Esophagus mucosa (tissue), 1 donor: ENCODE results near the gene SERPINB3. TPM values are rescaled to one million over a fixed set of nuclear protein-coding genes. Genes with fewer than 3 reads are reported as not detected.
"Not testable (repeated sequence)": the region's sequence is repeated elsewhere in the genome, so short reads cannot be mapped to it uniquely, and the experiment has no call there.

Experiments
- ATAC-seq: fragments of 200-7000 bp; cut with Tn5 transposase; one replicate; pipeline ENCODE4 v1.9.1; 2020
- total RNA-seq: library from RNA; stranded (reverse); gene quantifications from one replicate; pipeline ENCODE4 v1.2.4, GENCODE V29; 2023
- donor health status: DM: yes; HTN: yes; CAD: no.

Gene SERPINB3
- total RNA-seq, 1 donor from 2014 or later, result 879 TPM

DNA sequence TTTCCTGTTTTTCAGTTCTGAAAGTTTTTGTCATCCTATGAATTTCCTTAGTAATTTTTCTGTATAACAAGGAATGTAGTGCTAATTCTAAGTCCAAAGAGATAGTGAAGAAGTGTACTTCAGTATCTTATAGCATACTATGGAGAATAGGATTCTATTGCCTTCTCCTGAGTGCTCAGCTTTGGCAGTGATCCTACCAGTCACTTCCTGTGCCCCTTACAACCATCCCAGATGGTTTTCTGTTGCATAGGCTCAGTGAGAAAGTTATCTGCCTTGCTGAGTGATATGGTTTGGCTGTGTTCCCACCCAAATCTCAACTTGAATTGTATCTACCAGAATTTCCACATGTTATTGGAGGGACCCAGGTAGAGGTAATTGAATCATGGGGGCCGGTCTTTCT, 17.0 kb downstream of the SERPINB3 start:
- ATAC-seq, result not testable (repeated sequence)

DNA sequence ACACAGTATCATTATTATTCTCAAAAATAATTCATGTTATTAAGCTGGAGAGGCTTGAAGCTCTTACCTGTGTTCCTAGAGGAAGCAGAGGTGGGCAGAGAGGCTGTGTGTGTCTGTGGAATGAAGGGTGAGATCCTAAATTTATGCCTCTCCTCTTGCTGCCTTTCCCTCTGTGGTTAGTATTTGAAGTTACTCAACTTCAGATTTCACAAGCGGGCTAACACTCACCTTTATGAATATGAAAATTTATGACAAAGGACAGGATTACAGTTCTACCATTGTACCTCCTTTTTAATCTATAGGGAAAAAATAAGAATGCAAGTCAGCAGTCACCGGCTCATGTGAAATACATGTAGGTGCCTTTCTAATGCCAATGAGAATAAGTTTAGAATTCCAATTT, 17.6 kb downstream of the SERPINB3 start, which contains the start of gene SERPINB4:
Gene SERPINB4 (minus strand): TSS at position 115 of the 400 bp plus-strand sequence. CDS start 679 bp downstream, outside the sequence.
- peak; percentile 81 for ATAC-seq

DNA sequence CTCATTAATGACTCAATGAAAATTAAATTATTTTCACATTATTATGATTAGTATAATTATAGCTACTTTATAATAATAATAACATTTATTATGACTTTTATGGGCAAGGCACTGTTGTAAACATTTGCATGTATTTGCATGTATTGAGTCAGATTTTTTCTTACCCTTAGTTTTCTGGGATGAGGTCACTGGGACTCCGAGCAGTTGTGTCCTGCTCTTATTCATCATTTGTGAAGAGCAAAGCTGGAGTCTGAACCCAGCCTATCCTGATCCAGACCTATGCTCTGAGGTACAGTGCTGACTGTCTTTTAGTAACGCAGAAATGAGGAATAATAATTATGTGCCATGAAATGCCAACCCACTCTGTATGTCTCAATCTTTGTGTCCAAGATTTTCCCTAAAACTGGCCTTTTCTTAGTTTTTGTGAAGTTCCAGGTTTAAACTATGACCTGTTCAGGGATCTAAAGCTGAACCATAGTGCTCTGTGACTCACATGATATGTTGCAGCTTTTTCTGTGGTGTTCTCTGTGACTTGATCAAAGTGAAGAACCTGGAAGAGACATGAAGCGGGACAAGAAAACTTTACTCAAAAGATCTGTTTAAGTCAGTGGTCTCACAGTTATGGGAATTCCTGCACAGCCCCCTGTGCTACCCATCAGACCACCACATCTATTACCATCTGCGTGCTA, 18.9 kb downstream of the SERPINB3 start:
- peak; percentile 70 for ATAC-seq

DNA sequence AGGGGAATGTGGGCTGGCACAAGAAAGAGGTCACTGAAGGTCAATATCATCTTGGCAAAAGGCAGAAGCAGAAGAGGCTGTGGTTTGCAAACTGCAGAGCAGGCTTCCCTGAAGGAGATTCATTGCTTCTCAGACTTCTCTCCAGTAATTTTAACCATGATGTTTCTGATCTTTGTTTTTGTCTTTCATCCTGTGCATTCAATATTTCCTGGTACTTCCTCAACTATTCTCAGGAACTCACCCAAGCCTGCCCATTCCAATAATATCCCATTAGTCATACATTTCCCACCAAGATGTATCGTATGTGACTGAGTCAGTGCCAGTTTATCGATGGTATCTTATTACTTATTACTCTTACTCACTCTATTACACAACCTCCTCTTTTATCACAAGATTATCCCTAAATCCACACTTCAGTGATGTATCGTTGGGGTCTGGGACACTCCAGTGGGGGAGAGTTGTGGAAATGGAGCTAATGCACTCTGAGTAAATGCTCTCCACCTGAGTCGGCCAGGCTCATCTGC, 20.5 kb downstream of the SERPINB3 start:
- not testable (repeated sequence) for ATAC-seq

DNA sequence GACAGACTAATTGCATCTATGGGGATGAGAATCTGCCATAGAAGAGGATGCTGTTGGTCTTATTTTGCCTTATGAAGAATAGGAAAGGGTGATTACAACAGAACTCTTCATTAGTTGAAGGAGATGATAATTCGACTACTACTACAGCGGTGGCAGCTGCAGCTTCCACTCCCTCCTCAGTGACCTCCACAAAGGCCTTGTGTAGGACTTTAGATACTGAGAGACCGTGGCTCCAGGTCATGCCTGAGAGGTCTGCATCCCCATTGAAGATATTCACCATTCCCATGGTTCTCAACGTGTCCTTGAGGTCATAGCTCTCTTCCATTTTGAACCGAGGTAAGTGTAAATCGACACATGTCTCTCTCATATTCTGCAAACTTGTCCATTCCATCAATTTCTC, 24.0 kb downstream of the SERPINB3 start:
- ATAC-seq, result no peak

DNA sequence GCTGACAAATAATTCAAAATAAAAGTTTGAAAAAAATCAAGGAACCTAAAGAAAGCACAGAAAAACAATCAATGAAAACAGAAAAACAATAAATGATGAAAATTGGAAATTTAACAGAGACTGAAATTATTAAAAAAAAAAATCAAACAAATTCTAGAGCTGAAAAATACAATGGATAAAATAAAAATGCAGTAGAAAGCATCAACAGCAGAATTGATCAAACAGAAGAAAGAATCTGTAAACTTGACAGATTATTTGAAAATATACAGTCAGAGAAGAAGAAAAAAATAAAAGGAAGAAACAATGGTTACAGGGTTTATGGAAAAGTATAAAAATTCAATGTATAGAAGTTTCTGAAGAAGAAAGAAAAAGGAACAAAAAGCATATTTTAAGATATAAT, 33.9 kb downstream of the SERPINB3 start:
- no peak for ATAC-seq

DNA sequence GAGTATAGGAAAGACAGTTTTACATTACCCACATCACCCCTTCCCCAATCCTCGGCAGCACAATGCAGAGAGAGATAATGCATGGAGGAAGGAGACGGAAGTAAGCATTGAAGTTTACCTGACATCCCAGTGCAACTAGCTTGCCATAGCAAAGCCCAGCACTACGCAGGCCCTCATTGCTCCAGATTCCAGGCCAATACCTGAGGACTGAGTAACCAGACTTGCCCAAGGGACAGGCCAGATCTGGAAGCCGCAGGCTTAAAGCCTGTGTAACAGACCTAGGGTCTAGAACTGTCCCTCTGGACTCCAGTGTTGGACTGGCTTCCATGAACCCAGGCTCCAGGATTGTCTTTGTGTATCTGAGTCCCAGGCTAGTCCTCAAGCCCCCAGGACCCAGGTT, 35.3 kb downstream of the SERPINB3 start:
- no peak for ATAC-seq

DNA sequence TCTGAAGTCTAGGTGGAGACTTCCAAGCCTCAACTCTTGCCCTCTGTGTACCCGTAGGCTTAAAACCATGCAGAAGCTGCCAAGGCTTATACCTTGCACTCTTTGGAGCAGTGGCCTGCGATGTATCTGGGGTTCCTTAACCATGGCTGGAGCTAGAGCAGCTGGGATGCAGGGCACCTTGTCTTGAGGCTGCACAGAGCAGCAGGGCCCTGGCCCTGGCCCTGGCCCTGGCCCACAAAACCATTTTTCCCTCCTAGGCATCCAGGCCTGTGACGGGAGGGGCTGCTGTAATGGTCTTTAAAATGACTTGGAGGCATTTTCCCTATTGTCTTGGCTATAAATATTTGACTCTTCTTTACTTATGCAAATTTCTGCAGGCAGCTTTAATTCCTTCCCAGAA, 36.8 kb downstream of the SERPINB3 start:
- ATAC-seq, result no peak

DNA sequence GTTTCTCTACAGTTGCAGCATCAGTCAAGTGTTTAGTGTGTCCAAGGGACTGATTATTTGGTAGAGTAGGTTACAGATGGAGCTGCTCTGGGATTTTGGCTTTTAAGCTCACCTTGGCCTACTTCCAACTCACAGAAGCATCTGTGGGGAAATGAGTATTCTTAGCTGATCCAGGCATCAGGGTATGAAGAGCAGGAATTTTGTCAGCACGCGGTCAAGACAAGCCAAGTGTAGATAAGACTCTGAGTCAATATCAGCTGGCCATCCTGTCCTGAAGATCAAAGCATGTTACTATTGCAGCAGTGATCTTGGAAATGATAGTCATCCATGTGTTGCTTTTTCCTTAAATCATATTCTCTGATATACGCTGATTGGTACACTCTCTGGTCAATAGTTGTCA, 42.0 kb downstream of the SERPINB3 start:
- no peak for ATAC-seq

DNA sequence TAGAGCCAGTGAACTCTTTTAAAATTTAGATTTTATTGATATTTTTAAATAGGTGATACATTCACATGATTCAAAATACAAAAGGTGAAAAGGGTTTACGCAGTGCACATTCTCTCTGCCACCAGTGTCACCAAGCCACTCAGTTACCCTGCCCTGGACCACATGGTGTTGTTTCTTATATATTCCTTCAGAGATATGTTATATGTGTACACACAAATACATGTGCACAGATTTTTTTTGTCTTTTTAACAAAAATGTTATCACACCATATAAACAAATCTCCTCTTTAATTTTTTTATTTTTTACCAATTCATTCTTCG, 43.8 kb downstream of the SERPINB3 start:
- ATAC-seq, result no peak

DNA sequence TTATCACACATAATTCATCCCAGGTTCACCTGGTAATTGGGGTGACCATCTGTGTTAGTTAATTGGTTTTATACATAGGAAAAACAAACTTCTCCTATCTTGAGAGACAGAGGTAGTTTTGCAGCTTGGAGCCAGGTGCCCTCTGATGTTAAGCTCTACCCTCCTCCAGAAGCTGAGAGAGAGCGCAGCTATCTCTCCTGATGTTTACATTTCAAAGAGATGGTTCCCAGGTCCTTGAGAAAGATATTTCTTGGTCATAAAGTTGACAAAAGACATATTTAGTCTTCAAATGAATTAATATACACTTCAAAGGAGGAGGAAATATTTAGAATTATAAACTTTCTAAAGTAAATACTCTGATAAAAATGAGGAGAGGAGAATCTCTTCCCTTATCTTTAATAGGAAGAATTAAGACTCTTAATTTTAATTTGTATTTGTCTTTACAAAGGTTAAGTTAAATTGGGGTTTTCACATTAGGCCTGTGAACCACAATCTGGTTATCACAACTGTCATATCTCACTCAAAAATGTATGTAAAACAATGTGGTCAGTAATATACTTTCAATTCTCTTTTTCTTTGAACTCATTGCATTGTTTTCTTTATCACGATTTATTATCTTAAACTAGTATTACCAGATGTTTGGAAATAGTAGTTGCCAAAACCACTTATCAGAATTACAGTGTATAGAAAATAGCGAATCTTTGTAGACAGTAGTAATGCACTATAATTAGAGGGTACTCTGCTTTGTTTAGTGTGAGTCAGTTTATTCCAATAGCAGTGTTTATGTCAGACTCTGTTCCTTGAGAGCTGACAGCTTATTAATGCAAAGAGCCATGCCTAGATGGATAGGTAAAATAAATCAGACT, 44.4 kb downstream of the SERPINB3 start:
- ATAC-seq, result no peak

DNA sequence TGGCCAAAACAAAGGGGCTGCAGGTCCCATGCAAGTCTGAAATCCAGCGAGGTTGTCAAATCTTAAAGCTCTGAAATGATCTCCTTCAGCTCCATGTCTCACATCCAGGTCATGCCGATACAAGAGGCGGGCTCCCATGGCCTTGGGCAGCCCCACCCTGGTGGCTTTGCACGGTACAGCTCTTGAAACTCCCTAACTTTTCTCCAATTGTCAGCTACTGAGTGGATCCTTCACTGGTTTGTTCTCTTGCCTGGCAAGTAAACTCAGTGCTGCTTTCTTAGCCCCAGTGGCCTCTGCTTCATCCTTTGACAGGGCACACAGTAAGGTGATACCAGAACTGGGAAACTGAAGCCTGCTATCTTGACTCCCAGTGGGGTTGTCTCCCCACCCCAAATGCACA, 48.3 kb downstream of the SERPINB3 start:
- ATAC-seq, result peak; percentile 72

DNA sequence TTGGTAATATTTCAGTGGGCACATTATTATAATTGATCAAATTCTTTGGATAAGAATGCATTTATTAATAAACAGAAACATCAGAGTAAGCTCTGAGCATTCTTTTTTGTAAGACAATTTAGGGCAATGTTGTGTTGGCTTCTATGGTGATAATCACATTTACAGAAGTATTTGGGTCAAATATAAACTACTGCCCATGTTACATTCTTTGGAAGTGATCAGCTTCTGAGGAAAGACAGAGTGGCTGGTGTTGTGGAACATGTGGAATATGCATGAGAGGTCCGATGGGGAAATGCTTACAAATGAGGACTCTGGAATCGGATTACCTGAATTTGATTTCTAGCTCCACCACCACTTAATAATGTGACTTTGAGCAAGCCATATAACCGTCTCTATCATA, 55.2 kb downstream of the SERPINB3 start:
- ATAC-seq, result no peak

Other genes starting within 250 kb of the SERPINB3 start
- gene VPS4B, start 239.4 kb downstream of the SERPINB3 start, total RNA-seq, result 135 TPM
- gene SERPINB5, start 184.9 kb downstream of the SERPINB3 start, total RNA-seq, result 213 TPM
- gene SERPINB12, start 119.5 kb downstream of the SERPINB3 start, total RNA-seq, result 0.60 TPM
- gene SERPINB13, start 74.5 kb downstream of the SERPINB3 start, total RNA-seq, result 281 TPM
- gene SERPINB4, start 17.6 kb downstream of the SERPINB3 start, total RNA-seq, result 418 TPM
- gene SERPINB11, start 41.1 kb upstream of the SERPINB3 start, total RNA-seq, result 7.1 TPM
- gene SERPINB7, start 113.5 kb upstream of the SERPINB3 start, total RNA-seq, result 1.4 TPM
- 139 TPM for gene SERPINB2, start 225.8 kb upstream of the SERPINB3 start, total RNA-seq
- 0.36 TPM for gene SERPINB10, start 246.1 kb upstream of the SERPINB3 start, total RNA-seq